NCI-H69 (cell line): ENCODE results near the gene MYH6.
A peak's percentile ranks its signal among the peaks of the same experiment; 100 is the strongest.

ENCODE experiments used
- DNase-seq: peaks from one replicate; lab custom pipeline; 2025; lab: John Stamatoyannopoulos, UW

The MYH6 gene

GRCh38 chr14:23355871-23356435 lies 52.1 kb downstream of the MYH6 start:
- DNase-seq, result no peak

- no peak for DNase-seq
Measured at GRCh38 chr14:23354990-23355389, 53.1 kb downstream of the MYH6 start.

- DNase-seq, result no peak
Measured at GRCh38 chr14:23353433-23353780, 54.7 kb downstream of the MYH6 start.

- peak; percentile 71 for DNase-seq
Measured at GRCh38 chr14:23352506-23353432, 55.3 kb downstream of the MYH6 start, which contains the start of gene SLC22A17. TSS of gene SLC22A17 (minus strand) at chr14:23352887.

GRCh38 chr14:23351681-23352505 lies 56.2 kb downstream of the MYH6 start:
- DNase-seq, result peak; percentile 46

- DNase-seq, result no peak
Measured at GRCh38 chr14:23349156-23349845, 58.8 kb downstream of the MYH6 start.

- DNase-seq, result no peak
Measured at GRCh38 chr14:23348297-23348655, 59.8 kb downstream of the MYH6 start.

- DNase-seq, result no peak
Measured at GRCh38 chr14:23347406-23348296, 60.4 kb downstream of the MYH6 start.

GRCh38 chr14:23346693-23347405 lies 61.2 kb downstream of the MYH6 start:
- DNase-seq, result no peak

- DNase-seq, result no peak
Measured at GRCh38 chr14:23345987-23346692, 61.9 kb downstream of the MYH6 start.

GRCh38 chr14:23344481-23344880 lies 63.6 kb downstream of the MYH6 start:
- DNase-seq, result no peak

GRCh38 chr14:23339506-23340268 lies 68.4 kb downstream of the MYH6 start:
- DNase-seq, result no peak

GRCh38 chr14:23335623-23336022 lies 72.5 kb downstream of the MYH6 start:
- no peak for DNase-seq
